ENCODE data around the gene GSTM5.

The GSTM5 gene

DNA sequence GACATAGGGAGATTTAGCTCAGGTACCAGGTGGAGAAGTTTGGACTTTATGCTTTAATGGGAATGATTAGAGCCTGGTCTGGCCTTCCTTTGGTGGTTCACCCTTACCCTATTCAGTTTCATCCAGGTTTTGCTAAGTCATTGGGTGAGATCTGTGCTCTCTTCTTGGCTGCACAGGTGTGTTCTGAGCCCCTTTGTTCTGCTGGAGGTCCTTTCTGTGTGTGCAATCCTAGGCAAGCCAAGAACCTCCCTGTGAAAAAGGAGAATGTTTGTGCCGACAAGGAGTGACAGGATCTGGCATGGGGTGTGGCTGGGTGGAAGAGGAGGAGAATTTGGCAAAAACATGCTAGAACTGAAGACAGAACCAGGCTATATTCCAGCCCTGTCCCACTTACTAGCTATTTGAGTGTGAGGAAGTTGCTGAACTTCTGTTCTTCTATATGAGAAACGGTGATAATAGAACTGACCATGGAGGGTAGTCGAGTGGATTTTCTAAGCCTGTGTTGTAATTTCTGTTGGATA is 4.6 kb downstream of the GSTM5 start:
- Histone ChIP-seq H3K27me3 (ENCODE audit: insufficient read depth, poor library complexity, severe bottlenecking) (no peaks in the 10 kb centered on the region), H3K4me3 (replicated peaks; ENCODE audit: insufficient read depth, low read length) (no peak overlapping the region), H3K27ac (replicated peaks) (no peak overlapping the region)
- DNase-seq (ENCODE audit: low read depth in 1 of 2, low spot score in 1 of 2): no peak
- no peak for TF ChIP-seq POLR2AphosphoS5 (IDR thresholded peaks at IDR 0.05; ENCODE audit: low read depth)
- no peak for TF ChIP-seq GABPA (IDR thresholded peaks at IDR 0.05; ENCODE audit: low read depth)
- TF ChIP-seq, protein P1, sequence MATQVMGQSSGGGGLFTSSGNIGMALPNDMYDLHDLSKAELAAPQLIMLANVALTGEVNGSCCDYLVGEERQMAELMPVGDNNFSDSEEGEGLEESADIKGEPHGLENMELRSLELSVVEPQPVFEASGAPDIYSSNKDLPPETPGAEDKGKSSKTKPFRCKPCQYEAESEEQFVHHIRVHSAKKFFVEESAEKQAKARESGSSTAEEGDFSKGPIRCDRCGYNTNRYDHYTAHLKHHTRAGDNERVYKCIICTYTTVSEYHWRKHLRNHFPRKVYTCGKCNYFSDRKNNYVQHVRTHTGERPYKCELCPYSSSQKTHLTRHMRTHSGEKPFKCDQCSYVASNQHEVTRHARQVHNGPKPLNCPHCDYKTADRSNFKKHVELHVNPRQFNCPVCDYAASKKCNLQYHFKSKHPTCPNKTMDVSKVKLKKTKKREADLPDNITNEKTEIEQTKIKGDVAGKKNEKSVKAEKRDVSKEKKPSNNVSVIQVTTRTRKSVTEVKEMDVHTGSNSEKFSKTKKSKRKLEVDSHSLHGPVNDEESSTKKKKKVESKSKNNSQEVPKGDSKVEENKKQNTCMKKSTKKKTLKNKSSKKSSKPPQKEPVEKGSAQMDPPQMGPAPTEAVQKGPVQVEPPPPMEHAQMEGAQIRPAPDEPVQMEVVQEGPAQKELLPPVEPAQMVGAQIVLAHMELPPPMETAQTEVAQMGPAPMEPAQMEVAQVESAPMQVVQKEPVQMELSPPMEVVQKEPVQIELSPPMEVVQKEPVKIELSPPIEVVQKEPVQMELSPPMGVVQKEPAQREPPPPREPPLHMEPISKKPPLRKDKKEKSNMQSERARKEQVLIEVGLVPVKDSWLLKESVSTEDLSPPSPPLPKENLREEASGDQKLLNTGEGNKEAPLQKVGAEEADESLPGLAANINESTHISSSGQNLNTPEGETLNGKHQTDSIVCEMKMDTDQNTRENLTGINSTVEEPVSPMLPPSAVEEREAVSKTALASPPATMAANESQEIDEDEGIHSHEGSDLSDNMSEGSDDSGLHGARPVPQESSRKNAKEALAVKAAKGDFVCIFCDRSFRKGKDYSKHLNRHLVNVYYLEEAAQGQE (IDR thresholded peaks at IDR 0.05; ENCODE audit: insufficient replicate concordance, low read depth): no peak

DNA sequence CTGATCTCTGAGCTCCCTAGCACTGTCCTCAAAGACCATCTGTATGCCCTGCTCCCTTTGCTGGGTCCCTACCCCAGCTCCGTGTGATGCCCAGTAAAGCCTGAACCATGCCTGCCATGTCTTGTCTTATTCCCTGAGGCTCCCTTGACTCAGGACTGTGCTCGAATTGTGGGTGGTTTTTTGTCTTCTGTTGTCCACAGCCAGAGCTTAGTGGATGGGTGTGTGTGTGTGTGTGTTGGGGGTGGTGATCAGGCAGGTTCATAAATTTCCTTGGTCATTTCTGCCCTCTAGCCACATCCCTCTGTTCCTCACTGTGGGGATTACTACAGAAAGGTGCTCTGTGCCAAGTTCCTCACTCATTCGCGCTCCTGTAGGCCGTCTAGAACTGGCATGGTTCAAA is 5.7 kb downstream of the GSTM5 start:
- DNase-seq (ENCODE audit: low read depth in 1 of 2, low spot score in 1 of 2): no peak
- H3K27me3 ChIP-seq (ENCODE audit: insufficient read depth, poor library complexity, severe bottlenecking): no peaks in the 10 kb centered on the region
- H3K27ac ChIP-seq (replicated peaks): no peak overlapping the region
- TF ChIP-seq POLR2AphosphoS5 (IDR thresholded peaks at IDR 0.05; ENCODE audit: low read depth): no peak
- no peak for TF ChIP-seq GABPA (IDR thresholded peaks at IDR 0.05; ENCODE audit: low read depth)
- TF ChIP-seq SPI1 (IDR thresholded peaks at IDR 0.05; ENCODE audit: borderline replicate concordance, low read depth): no peak
- TF ChIP-seq, protein P1 (IDR thresholded peaks at IDR 0.05; ENCODE audit: insufficient replicate concordance, low read depth): no peak
- TF ChIP-seq, protein P2, sequence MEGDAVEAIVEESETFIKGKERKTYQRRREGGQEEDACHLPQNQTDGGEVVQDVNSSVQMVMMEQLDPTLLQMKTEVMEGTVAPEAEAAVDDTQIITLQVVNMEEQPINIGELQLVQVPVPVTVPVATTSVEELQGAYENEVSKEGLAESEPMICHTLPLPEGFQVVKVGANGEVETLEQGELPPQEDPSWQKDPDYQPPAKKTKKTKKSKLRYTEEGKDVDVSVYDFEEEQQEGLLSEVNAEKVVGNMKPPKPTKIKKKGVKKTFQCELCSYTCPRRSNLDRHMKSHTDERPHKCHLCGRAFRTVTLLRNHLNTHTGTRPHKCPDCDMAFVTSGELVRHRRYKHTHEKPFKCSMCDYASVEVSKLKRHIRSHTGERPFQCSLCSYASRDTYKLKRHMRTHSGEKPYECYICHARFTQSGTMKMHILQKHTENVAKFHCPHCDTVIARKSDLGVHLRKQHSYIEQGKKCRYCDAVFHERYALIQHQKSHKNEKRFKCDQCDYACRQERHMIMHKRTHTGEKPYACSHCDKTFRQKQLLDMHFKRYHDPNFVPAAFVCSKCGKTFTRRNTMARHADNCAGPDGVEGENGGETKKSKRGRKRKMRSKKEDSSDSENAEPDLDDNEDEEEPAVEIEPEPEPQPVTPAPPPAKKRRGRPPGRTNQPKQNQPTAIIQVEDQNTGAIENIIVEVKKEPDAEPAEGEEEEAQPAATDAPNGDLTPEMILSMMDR (IDR thresholded peaks at IDR 0.05; ENCODE audit: insufficient read depth, low read length): no peak
- no peak overlapping the region for H3K4me3 ChIP-seq (replicated peaks; ENCODE audit: insufficient read depth, low read length)

DNA sequence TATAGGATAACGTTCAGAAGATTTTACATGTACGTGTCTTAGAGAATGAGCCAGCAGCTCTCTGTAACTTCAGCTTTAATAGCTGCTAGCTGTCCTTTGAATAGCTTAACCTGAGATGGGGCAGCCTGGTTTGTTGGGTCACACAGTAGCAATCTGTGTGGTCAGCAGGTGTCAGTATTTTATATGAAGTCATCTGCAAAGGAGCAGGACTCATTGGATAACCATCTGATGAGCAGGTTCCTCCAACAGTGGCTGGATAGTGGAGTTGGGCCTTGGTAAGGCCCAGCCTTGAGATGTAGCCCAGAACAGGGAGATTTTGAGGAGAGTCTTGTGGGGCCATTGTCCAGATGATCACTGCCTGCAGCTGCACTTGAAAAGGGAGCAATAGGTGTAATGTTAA is 6.4 kb downstream of the GSTM5 start:
- TF ChIP-seq GABPA (IDR thresholded peaks at IDR 0.05; ENCODE audit: low read depth): no peak
- TF ChIP-seq, protein P1 (IDR thresholded peaks at IDR 0.05; ENCODE audit: insufficient replicate concordance, low read depth): no peak
- TF ChIP-seq SPI1 (IDR thresholded peaks at IDR 0.05; ENCODE audit: borderline replicate concordance, low read depth): no peak
- no peak for TF ChIP-seq POLR2AphosphoS5 (IDR thresholded peaks at IDR 0.05; ENCODE audit: low read depth)
- TF ChIP-seq, protein P2 (IDR thresholded peaks at IDR 0.05; ENCODE audit: insufficient read depth, low read length): no peak
- Histone ChIP-seq H3K27ac (replicated peaks) (no peak overlapping the region), H3K27me3 (ENCODE audit: insufficient read depth, poor library complexity, severe bottlenecking) (no peaks in the 10 kb centered on the region), H3K4me3 (replicated peaks; ENCODE audit: insufficient read depth, low read length) (no peak overlapping the region)
- DNase-seq (ENCODE audit: low read depth in 1 of 2, low spot score in 1 of 2): no peak
